ENCODE measurements around the gene HIRA. TPM values are rescaled to one million over a fixed set of nuclear protein-coding genes. Genes with fewer than 3 reads are reported as not detected.

Gene HIRA
- total and polyA plus RNA-seq, 11 donors = 3.7 to 25.4 (median 17.3) TPM

DNA sequence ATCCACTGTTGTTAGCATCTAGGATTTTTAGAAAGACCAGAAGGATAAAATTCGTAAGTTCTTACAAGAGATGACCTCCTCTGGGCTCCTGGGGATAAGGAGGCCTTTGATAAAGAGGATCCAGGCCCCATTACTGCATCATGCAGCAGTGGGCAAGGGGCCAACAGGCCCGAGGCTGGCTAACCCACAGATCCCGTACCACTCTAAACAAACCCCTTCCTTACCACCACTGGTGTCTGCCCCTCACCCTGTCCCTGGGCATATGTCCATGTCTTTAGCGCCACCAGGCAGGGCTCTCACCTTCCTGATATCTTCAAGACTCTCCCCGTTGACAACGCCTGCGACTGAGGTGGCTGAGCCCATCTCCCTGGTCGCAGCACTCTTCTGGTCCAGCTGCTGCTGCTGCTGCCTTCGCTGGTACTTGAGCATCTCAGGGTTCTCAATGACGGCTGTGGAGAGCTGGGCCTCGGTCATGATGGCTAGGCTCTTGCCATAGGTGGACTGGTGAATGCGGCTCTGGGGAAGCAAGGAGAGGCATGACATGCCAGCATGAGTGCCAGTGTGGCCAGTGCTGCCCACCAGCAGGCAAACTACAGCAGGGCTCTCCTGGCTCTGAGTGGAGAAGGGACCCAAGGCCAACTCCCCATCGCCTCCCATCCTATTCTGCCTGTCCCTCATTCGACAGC, 46.2 kb downstream of the HIRA start:
- ATAC-seq (no peak), DNase-seq (no peak)
- Histone ChIP-seq H3K9me3 (no peaks in the 10 kb centered on the region), H3K4me1 (peaks cover 0 to 5% (median 0%) of the 10 kb centered on the region in 12 donors), H3K27me3 (no peaks in the 10 kb centered on the region), H3K36me3 (peaks cover 0 to 100% (median 96%) of the 10 kb centered on the region in 9 donors), H3K27ac (no peak overlapping the region), H3K4me3 (no peak overlapping the region)
- 93 to 95% (median 94%) methylated on average over 14 of the region's 14 CpGs for WGBS, 4 donors
- intact Hi-C loops (cut with DNase I) = loop anchor here in 1 of 10 donors (10.0 kb wide), 1 partner anchor 79 kb away; no protein-coding TSS in a partner anchor
- TF ChIP-seq, protein P1, sequence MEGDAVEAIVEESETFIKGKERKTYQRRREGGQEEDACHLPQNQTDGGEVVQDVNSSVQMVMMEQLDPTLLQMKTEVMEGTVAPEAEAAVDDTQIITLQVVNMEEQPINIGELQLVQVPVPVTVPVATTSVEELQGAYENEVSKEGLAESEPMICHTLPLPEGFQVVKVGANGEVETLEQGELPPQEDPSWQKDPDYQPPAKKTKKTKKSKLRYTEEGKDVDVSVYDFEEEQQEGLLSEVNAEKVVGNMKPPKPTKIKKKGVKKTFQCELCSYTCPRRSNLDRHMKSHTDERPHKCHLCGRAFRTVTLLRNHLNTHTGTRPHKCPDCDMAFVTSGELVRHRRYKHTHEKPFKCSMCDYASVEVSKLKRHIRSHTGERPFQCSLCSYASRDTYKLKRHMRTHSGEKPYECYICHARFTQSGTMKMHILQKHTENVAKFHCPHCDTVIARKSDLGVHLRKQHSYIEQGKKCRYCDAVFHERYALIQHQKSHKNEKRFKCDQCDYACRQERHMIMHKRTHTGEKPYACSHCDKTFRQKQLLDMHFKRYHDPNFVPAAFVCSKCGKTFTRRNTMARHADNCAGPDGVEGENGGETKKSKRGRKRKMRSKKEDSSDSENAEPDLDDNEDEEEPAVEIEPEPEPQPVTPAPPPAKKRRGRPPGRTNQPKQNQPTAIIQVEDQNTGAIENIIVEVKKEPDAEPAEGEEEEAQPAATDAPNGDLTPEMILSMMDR (IDR thresholded peaks at IDR 0.05) = no peak
- TF ChIP-seq POLR2A (IDR thresholded peaks at IDR 0.05) = no peak

DNA sequence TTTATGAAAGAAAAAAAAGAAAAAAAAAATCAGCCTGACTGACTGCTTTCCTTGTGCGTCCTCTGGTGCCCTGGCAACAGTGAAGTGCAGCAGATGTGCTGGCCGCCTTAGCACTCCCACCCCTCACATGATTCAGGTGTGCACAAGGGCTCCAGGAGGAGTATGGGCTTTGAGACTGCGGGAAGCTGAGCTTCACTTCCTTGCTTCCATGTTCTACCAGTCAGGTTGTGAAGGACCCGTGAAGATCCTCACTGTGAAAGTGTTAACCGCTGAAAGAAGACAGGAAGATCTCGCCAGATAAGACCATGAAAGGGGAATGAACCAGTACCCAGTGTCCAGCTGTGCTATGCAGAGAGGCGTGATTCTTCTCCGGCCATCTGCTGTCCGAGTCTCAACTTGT, 48.2 kb downstream of the HIRA start:
- TF ChIP-seq POLR2A (IDR thresholded peaks at IDR 0.05) = no peak
- Histone ChIP-seq H3K27me3 (no peaks in the 10 kb centered on the region), H3K36me3 (peaks cover 0 to 100% (median 86%) of the 10 kb centered on the region in 9 donors), H3K4me1 (no peaks in the 10 kb centered on the region), H3K4me3 (no peak overlapping the region), H3K27ac (no peak overlapping the region), H3K9me3 (no peaks in the 10 kb centered on the region)
- intact Hi-C loops (cut with DNase I) = loop anchor here in 1 of 10 donors (10.0 kb wide), 1 partner anchor 82 kb away; no protein-coding TSS in a partner anchor
- WGBS, 4 donors = 79 to 82% (median 81%) methylated on average over 9 of the region's 9 CpGs
- ATAC-seq (no peak), DNase-seq (no peak)

DNA sequence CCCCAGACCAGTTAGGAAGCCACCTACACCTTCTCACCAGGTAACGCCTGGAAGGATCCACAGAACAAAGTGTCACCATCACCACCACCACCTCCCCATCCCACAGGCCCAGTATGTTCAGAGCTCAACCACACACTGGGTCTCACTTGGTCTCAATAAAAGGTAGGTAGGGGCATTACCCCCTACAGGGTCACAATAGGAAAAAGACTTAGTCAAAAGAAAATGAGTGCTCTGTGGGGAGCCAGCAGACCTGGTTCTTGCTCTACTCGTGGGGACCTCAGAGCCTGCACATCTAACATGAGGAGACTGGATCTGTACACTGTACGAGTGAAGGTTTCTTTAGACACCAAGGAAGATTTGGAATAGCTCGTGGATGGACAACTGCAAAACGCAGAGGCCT, 49.3 kb downstream of the HIRA start:
- no peak overlapping the region for H3K4me3 ChIP-seq
- 91 to 95% (median 93%) methylated on average over 5 of the region's 5 CpGs for WGBS, 4 donors
- intact Hi-C loops (cut with DNase I) = loop anchor here in 1 of 10 donors (10.0 kb wide), 1 partner anchor 83 kb away; no protein-coding TSS in a partner anchor
- no peaks in the 10 kb centered on the region for H3K4me1 ChIP-seq
- H3K27me3 ChIP-seq = no peaks in the 10 kb centered on the region
- H3K9me3 ChIP-seq = no peaks in the 10 kb centered on the region
- no peak for TF ChIP-seq POLR2A (IDR thresholded peaks at IDR 0.05)
- TF ChIP-seq, protein P1 (IDR thresholded peaks at IDR 0.05) = no peak
- no peak overlapping the region for H3K27ac ChIP-seq
- ATAC-seq (no peak), DNase-seq (no peak)
- H3K36me3 ChIP-seq = peaks cover 0 to 100% (median 86%) of the 10 kb centered on the region in 9 donors

DNA sequence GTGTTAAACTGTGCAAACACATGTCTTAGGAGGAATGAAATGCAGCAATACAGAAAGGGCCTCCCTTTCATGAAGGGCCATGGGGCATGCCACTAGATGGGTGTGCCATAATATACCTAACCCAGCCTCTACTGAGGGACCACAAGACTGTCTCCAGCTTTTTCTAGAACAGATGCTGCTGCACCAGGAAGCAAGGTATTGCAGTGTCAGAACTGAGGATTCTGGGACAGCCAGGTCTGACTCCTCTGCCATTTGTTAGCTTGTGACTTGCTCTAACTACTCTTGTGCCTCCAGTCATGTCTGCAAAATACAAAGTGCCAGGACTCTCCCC, 53.2 kb downstream of the HIRA start:
- Histone ChIP-seq H3K27me3 (no peaks in the 10 kb centered on the region), H3K4me3 (no peak overlapping the region), H3K4me1 (no peaks in the 10 kb centered on the region), H3K36me3 (peaks cover 0 to 100% (median 86%) of the 10 kb centered on the region in 9 donors), H3K27ac (no peak overlapping the region), H3K9me3 (no peaks in the 10 kb centered on the region)
- no peak for TF ChIP-seq POLR2A (IDR thresholded peaks at IDR 0.05)
- TF ChIP-seq, protein P1 (IDR thresholded peaks at IDR 0.05) = no peak
- no peak for ATAC-seq
- intact Hi-C loops (cut with DNase I) = no loop called here
- DNase-seq = no peak
